Stimulated activated CD8-positive, alpha-beta memory T cell treated with anti-CD3 and anti-CD28 coated beads, Interleukin-15, amount 100 ng/mL, for 4 hours (primary cell): ENCODE measurements around the gene PTPN20.
"Not testable (repeated sequence)": the region's sequence is repeated elsewhere in the genome, so short reads cannot be mapped to it uniquely, and the experiment has no call there.

Experiments
- DNase-seq, 2 donors: peaks; one replicate each; pipeline ENCODE4 v3.0.0-alpha.2; 2020; ENCODE audit warnings: low read depth in 2 of 2

The PTPN20 gene

DNA sequence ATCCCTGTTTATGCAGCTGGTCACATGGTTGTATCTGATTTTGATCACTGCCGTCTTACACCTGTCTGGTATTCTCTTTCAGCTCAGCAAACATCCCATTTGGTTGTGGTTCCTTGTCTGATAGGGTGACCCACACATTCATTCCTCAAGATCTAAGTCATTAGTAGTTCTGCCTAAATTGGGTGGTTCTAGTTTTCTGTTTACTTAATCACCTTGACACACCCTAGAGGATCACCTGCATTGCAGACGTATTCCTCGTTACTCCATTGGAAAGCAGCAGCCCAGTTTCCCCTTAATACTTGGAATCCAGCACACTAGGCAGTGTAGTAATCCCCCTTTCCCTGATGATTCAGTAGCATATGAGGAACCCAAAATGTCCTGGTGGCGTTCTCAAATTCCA lies 41.3 kb downstream of the PTPN20 start:
- DNase-seq: not testable (repeated sequence)

DNA sequence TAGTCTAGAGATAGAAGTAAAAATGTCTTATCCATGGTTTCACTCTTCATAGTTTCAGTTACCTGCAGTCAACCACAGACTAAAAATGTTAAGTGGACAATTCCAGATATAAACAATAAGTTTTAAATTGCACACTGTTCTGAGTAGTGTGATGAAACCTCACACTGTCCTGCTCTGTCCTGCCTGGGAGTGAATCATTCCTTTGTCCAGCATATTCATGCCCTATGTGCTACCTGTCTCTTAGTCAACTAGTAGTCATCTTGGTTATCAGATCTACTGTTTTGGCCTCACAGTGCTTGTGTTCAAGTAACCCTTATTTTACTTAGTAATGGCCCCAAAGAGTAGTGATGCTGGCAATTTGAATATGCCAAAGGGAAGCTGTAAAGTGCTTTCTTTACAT lies 49.5 kb downstream of the PTPN20 start:
- not testable (repeated sequence) for DNase-seq

GRCh38 chr10:46963356-46963755 lies 52.1 kb downstream of the PTPN20 start:
- not testable (repeated sequence) for DNase-seq

DNA sequence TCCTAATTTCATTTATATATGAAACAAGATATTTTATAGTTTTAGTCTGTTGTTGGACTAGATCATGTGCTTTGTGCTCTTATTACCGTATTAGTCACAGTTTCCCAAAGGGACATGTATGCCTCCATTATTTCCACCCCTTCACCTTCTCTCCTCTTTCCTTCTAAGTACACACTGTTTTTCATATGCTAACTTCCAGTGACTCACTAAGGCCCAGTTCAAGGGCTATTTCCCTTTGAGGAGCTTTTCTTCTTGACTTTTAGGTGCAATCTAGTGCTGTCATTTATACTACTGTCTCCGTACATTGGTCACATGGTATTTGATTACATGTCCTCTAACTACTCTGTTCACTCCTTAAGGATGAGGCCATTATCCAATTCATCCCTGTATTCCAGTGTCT lies 55.8 kb downstream of the PTPN20 start:
- not testable (repeated sequence) for DNase-seq

GRCh38 chr10:46980223-46980622 lies 69.0 kb downstream of the PTPN20 start:
- not testable (repeated sequence) for DNase-seq

DNA sequence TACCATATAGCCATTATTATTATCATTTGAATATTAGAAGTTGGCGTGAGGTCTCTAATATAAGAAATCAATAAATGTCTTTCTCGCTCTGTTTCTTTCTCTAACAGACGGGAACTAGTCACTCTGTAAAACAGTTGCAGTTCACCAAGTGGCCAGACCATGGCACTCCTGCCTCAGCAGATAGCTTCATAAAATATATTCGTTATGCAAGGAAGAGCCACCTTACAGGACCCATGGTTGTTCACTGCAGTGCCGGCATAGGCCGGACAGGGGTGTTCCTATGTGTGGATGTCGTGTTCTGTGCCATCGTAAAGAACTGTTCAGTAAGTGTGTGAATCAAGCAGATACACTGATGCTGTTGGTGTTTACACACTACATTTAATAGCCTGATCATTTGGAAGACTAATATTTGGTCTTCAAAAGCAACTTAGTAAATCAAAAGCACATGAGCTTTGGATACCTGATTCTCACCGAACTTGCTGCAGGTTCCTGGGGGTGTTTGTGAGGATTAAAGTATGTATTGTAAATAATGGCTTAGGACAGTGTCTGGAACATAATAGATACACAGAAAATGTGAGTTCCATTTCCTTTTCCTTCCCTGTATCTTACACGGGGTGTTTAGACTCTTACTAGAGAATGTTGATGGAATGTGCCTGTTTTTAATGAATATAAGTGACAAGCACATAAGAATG lies 76.2 kb downstream of the PTPN20 start:
- DNase-seq: not testable (repeated sequence)

DNA sequence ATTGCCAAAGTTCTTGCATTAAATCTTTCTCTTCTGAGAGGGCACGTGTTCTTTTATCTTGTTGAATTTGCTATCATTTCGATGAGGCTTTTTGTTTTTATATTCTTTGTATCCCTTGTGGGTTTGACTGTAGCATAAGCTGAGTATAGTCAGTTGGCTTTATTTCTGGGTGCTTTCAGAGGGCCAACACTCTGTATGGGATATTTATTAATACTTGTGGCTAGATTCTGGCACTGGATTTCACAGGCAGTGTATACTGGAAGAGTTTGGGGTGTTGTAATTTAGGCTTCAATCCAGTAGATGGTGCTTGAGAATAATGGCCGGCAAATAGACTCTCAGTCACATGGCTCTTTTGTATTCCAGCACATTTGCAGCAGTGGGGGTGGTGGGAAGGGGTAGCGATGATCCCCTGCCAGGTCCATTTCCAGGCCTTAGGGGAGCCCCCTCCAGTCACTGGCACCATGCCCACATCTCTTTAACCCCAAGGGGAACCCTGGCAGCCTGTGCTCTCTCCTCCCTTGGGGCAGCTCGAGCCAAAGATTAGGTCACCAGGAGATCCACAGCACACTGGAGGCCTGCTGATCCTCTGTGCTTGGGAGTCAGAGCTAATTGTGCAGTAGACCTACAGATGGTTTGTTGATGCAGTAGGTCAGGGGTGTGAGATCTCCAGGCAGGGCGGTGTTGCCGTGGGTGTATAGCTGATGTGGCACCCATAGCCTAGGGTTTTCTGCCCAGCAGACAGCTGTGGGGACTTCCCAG lies 81.8 kb downstream of the PTPN20 start:
- no peak for DNase-seq

GRCh38 chr10:46995234-46995633 lies 84.0 kb downstream of the PTPN20 start:
- no peak for DNase-seq

DNA sequence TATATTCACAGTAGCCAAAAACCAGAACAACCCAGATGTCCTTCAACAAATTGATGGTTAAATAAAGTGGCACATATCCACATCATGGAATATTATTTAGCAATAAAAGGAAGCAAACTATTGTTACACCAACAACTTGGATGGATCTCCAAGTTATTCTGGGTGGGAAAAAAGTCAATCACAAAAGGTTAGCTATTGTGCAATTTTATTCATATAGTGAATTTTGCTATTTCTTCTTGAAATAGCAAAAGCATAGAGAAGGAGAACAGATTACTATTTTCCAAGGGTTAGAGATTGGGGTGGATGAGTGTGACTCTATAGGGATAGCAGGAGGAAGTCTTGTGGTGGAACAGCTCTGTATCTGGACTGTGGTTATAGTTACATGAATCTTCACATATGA lies 87.0 kb downstream of the PTPN20 start:
- no peak for DNase-seq

GRCh38 chr10:46998595-46998994 lies 87.4 kb downstream of the PTPN20 start:
- DNase-seq: no peak

GRCh38 chr10:46999217-46999616 lies 88.0 kb downstream of the PTPN20 start:
- DNase-seq: no peak

- DNase-seq: no peak
Measured at GRCh38 chr10:47008769-47009168, 97.5 kb downstream of the PTPN20 start.

GRCh38 chr10:47009215-47009838 lies 98.1 kb downstream of the PTPN20 start:
- DNase-seq: no peak

DNA sequence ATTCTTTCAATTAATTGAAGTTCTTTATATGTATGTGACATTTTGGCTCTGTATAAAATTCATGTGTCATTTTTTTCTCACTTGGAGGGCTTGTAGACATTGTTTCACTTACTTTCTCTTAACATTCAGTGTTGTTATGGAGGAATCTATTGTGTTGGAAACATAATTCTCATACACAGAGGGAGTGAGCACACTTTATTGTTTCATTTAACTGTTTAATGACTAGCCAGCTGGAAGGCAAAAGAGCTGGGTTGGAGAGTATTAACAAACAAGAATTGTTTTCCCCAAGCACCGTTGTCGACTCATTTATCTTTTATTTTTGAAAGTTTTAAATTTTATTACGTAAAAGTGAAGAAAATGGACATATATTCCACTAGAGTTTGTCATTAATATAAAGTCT lies 98.8 kb downstream of the PTPN20 start:
- no peak for DNase-seq

GRCh38 chr10:47012214-47012613 lies 101.0 kb downstream of the PTPN20 start:
- no peak for DNase-seq

- no peak for DNase-seq
Measured at GRCh38 chr10:47013507-47014154, 102.4 kb downstream of the PTPN20 start.

GRCh38 chr10:47015404-47015803 lies 104.2 kb downstream of the PTPN20 start:
- DNase-seq: no peak

DNA sequence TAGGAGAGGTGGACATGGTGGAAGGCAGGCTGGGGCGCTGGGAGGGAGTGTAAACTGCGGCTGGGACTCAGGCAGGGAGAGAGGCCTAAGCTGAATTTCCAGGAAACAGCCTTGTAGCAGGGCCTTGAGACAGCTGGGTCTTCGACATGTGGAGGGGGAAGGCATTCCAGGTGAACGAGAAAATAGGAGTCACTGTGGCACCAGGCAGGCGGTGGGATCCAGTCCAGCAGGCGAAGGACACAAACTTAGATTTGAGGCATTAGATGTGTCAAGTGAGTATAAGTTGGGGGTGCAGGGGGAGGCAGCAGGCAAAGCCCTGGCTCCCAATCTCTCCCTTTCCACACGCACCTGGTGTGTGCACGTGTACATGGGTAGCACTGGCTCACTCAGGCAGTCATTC lies 105.3 kb downstream of the PTPN20 start:
- DNase-seq: no peak

DNA sequence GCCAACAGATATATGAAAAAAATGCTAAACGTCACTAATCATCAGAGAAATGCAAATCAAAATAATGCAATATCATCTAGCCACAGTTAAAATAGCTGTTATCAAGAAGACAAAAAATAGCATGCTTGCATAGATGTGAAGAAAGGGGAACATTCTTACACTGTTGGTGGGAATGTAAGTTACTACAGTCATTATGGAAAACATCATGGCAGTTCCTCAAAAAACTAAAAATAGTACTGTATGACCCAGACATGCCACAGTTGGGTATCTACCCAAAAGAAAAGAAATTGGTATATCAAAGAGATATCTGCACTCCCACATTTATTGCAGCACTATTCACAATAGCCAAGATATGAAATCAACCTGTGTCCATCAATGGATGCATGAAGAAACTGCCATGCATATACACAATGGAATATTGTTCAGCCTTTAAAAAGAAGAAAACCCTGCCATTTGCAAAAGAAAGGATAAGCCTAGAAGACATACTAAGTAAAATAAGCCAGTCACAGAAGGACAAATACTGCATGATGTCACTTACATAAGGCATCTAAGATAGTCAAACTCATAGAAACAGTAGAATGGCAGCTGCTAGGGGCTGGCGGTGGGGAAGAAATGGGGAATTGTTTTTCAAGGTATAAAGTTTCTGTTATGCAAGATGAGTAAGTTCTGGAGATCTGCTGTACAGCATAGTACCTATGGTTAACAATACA lies 107.0 kb downstream of the PTPN20 start:
- no peak for DNase-seq

DNA sequence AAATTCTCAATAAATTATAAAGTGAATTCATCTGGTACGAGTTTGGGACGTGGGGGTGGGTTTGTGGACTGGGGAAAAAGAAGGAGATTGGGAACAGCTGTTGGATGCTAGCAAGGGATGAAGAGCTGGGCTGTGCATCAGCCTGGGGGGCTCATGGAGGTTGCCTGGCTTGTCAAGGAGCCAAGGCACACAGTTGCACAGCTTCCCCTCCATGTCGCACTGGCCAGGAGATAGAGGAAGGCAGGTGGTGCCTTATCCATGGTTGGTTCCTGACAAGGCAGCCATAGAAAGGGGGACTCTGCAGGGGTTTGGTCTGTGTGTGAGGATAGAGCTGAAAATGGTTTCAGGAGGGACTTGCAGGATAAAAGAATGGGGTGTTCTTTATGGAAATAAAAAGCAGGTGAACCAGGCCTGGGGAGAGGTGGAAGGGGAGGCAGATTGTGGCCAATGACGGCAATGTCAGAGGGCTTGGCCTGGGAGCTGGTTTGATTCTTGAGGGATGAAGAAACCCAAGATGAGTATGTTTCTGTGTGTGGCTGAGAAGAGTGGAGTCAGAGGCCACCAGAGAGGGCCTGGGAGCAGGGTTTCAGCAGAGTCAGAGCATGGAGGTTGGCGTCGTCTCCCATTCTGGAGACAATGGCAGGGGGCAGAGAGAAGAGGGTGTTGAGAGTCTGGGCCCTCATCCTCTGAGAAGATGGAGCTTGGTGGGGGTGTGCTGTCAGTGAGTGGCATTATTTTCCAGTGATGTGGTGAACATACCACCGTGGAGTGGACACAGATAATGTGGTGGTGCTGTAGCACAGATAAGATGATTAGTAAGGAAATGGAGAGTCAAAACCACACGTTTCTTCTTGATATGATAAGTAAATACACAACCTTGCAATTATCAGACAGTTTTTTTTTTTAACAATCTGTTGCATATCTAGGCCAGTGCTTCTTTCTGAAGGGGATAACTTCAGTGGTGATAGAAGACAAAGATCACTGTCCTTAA lies 108.2 kb downstream of the PTPN20 start:
- DNase-seq: no peak

DNA sequence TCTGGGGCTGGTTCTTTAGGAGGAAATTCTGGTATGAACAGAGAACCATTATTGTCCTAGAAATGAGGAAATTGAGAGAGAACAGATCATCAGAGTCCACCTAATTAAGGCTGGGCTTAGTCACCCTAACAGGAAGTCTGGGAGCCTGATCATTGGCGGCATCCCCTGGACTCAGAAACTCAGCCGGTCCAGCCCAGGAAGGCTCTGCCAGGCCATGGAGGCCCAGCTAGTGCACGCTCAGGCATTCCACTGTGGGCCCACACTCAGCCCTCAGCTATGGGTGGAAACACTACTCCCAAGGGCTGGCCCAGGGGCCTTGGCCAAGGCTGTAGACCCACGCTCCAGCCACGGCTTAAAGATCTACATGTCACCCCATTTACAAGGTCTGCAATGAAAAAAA lies 109.2 kb downstream of the PTPN20 start:
- no peak for DNase-seq
